ENCODE data around the gene PRKCA.

PRKCA gene

DNA sequence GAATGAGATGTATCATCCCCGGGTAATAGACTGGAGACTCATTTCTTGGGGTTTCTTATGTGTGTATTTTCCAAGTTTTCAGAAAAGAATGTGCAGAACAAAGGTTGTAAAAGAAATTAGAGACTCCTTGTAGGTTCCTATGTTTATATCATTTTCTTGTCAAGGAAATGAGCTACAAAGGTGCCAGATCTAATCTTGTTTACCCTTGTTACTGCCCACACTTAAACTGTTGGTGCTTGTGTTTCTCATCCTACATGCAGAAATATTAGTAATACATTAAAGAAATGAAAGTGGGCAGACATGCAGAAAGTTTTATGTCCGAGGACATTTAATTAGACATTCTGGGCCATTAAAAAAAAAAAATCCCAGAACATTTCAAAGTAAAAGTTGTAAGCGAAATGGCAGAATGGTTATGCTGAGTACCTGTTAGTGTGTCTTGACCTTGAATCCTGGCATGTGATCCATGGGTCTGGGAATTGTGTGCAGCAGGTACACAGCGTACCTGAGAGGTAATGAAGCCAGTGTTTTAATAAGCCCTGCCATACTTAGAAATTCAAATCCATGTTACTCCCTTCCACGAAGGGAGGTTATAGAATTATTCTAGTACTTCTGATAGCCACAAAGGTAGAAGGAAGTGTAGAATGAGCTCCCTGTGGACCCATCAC lies 469.9 kb downstream of the PRKCA start:
- DNase-seq (ENCODE audit: low read depth in 2 of 2) = no peak

DNA sequence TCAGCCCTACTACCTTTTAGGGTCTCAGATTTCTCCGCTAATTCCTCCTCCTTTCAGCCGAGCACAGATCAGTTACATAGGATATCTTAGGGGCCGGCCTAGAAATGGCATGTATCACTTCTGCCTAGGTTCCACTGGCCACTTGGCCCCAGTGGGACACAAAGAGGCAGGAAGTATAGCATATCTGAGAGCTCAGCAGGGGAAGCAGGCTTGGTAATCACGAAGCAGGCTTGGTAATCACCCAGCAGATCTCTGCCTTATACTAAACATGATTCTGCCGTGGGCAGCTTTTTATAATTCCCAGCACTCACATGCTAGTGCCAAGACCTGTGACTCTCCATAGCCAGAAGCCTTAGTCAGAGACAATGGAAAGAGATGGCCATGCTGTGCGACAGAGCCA lies 472.9 kb downstream of the PRKCA start:
- no peak for DNase-seq (ENCODE audit: low read depth in 2 of 2)

DNA sequence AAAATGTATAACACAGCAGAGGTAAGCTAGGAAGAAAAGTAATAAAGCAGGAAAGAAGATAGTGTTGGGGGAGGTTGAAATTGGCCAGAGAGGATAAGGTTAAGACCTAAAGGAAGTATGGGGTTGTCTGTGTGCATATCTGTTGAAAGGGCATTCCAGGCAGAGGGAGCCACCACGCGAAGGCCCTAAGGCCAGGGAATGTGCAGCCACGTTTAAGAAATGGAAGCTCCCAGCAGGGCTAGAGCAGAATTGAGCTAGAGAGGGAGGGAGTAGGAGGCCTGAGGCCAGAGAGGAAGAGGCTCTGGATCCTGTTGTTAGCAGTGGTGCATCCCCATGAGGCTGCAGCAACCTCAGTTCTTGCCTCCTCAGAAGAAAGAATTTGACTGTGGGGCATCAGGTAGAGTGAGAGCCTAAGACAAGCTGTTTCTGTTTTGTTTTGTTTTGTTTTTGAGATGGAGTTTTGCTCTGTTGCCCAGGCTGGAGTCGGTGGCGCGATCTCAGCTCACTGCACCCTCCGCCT lies 473.5 kb downstream of the PRKCA start:
- DNase-seq (ENCODE audit: low read depth in 2 of 2) = no peak

DNA sequence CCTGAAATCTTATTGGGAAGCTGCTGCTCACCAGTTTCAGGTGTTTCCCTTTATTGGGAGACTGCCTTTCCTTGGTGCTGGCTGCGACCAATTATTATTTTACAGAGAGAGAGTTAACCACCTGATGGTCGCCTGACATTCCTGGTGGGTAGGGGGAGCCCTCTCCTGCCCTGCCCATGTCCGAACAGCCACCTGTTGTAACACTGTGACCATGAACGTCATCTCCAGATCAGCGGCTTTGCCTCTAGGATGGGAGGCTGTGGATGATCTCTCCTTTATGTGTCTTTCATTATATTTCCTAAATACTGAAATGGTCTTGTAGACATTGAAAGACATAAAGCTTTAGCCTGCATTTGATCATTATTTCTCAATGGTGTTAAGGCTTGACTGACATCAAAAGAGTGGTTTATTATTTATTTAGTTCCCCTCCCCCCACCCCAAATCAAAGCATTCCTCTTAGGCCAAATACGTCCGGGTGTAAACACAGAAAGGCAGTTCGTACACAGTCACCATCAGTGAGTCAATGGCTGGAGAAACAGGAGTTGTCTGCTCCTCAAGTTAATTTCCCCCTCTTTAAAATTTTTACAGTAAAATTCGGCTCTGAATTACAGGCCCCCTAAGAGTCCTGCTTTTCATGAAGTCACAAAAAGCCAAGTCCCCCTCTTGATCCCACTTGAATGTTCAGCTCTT lies 474.7 kb downstream of the PRKCA start:
- DNase-seq (ENCODE audit: low read depth in 2 of 2) = no peak

DNA sequence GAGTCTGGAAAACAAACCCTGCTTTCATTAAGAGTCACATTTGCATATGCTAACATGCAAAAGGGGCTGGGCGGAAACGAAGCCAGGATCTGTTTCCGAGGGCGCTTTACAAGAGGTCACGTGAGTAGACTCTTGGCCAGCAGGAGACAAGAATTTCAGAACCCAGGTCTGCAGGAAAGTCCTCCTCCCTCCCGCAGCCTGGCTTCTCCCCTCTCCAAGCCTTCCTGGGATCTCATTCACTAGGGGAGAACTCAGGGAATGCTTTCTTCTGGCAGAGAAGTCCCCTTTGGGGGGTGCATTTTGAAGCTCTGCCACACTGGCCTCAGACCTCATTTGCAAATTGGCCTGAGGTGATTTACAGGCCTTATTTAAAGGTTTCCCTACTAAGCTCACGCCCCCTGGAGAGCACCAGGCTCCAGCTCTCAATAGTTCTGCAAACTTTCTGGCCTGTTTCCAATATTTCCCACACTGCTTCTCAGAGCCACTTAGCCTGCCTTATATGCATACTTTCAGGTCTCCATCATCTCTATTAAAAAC lies 475.3 kb downstream of the PRKCA start:
- DNase-seq (ENCODE audit: low read depth in 2 of 2) = no peak

DNA sequence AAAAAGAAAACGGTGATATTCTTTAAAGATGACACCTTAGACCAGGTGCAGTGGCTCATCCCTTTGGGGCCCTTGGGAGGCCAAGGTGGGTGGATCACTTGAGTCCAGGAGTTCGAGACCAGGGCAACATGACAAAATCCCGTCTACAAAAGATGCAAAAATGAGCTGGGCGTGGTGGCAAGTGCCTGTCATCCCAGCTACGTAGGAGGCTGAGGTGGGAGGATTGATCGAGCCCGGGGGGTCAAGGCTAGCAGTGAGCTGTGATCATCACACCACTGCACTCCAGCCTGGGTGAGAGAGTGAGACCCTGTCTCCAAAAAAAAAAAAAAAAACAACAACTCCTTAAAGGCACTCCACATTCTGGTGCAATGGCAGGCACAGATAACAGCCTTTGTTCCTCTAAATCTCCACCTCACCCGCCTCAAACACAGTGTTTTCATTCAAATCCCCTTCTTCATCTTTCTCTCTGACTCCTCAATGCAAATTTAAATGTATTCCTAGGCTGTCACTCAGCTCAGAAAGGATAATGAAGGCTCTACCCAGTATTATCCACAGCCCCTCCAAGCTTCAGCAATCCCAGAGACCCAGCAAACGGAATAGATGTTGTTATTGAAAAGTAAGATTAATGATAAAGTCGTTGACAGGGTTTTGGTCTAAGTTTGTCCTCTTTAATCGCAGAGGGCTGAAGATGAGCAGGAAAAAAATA lies 476.3 kb downstream of the PRKCA start:
- DNase-seq (ENCODE audit: low read depth in 2 of 2) = no peak

DNA sequence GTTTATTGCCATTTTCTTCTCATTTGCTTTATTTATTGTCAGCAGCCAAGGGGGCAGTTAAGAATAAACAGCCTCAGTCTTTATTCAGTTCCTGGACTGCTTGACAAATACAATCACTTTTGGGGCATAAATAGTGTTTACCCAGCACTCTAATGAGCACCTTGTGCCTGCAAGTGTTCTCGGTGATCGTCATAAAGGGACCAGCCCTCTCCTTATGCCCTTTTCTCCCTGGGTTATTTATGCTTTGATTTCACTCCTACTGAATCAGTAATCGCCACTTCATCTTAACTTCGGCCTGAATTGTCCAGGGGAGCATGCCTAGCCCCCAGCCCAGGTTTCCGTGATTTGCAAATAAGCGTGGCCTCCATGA lies 476.8 kb downstream of the PRKCA start:
- DNase-seq (ENCODE audit: low read depth in 2 of 2) = no peak

DNA sequence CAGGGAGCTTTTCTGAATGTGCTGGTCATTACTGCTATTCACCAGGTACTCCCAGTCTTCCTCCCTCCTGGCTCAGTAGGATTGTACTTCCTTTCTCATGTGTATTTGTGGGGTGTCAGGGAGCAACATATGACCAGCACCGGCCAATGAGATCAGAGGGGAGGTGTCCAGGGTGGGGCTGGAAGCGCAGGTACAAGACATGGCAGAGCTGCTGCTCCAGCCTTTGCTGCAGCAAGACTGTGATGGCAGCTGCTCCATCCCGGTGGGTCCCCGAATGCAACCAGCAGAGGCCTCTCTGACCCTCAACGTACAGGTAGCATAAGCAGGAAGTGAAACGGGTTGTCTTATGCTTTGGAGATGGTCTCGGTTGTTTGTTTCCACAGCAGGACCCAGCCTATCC lies 478.7 kb downstream of the PRKCA start:
- no peak for DNase-seq (ENCODE audit: low read depth in 2 of 2)

DNA sequence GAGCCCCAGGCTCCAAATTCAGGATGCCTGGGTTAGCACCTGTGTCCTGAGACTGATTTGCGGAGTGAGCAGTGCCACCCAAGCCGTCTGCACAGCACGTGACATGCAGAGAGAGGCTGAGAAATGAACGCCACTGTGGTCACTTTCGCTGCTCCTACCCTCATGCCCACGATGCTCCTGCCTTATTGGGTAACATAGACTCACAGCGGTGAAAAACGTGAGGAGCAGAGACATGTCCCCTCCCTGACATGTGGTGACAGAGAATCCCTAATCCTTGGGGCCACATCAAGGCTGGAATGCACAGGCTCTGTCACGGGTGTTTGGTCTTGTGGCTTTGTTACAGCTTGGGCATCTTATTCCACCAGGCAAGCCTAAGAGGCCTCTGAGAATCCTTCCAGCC lies 480.4 kb downstream of the PRKCA start:
- no peak for DNase-seq (ENCODE audit: low read depth in 2 of 2)

DNA sequence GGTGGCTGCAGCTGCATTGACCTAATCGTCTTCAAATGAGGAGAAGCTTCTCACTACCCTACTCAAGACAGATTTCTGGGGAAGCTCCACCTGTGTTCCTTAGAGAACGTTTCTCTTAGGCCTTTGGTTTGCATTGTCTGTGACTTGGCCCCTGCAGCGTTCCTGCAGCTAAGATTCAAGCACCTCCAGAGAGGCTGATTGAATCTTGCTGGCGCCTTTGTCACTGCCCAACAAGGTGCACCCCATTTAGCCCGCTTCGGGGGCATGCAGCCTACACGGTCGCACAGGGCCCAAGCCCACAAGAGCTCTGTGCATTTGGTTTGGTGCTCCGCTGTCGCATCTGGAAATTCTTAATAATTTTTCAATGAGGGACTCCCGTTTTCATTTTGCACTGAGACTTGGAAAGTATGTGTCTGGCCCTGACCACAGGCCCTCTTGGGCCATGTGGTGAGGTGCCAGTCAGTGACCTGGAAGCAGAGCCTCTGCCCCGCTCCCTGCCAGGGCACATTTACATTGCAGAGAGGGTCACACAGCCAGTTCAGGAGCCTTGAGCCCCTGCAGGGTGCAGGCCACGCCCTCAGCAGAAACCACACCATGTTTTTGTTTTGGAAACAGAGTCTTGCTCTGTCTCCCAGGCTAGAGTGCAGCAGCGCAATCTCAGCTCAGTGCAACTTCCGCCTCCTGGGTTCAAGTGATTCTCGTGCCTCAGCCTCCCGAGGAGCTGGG lies 481.4 kb downstream of the PRKCA start:
- no peak for DNase-seq (ENCODE audit: low read depth in 2 of 2)

DNA sequence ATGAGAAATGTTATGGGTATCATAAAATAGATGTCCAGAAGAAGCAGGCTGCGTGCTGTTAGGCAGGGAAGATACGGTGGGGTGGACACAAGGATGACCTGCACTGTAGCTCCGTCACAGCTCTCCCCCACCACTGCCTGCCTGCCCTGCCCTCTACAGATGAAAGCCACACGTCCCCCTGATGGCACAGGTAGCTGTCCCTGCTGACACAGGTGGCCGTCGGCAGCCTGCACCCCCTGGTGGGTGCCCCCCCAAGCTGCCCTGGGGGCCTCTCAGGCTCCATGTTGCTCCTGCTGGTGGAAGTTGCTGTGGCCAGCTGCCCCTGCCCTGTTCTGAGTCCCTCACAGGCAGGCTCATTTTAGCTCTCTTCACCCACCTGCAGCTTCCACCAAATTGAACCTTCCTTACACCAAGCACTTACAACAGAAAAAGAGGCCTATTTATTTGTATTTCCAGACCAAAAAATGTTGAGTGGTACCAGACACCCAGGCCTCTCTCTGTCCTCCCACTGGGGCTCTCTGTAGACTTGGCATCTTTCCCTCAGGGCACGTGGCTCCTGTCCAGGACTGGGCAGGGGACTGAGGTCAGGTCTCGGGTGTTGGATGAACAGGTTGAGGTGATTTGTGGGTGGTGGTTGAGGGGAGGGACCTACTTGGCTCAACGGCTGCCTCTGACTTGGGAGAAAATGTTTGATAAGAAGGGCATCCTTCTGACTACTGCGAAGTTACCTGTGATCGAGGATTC lies 482.4 kb downstream of the PRKCA start:
- no peak for DNase-seq (ENCODE audit: low read depth in 2 of 2)

DNA sequence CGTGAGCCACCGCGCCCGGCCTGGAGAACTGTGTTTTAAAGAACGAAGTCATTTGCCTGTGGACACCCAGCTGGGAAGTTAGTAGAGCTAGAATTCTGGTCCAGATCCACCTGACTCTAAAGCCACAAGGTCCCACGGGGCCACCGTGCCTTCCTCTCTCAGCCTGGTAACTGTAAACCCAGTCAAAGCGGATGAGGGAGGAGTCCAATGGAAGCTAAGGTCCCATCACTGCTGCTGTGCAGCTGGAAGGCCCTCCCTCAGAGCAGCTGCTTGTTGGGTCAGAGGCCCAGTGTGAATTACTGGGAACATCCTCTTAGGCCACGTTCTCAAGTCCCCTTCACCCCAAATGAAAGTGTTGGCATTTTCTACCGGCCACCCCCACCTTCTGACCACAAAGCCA lies 483.7 kb downstream of the PRKCA start:
- no peak for DNase-seq (ENCODE audit: low read depth in 2 of 2)

DNA sequence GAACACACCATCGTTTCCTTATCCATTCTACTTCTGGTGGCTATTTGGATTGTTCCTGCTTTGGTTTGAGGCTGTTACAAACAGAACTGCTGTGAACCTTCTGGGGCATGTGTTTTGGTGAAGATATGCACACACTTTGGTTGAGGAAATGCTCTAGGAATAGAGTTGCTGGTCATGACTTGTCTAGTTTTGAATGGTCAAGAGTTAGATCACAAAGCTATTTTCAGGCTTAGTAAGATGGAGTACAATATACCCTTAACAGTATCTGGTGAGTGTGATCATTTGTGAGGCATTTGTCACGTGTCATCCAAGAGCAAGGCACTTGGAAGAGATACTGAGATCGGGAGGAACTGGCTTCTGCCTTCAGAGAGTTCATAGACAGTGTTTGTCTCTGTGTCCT lies 485.5 kb downstream of the PRKCA start:
- DNase-seq (ENCODE audit: low read depth in 2 of 2) = no peak

DNA sequence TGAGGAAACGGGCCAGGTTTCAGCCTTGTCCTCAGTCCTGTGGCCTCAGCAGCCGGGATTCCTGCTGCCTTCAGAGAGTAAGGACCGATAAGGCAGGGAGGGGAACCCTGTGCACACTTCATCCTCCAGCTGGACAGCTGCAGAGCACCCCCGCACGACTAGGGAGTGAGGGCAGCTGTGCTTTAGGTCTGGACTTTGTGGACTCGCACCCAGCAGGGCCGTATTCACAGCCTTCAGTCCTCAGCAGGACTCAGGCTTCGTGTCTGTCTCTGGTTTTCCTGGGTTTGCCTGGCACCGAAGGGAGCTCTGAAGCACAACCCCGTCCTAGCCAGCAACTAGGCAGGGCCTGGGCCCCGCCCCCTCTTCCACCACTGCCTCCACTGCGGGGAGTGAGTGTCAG lies 486.7 kb downstream of the PRKCA start:
- DNase-seq (ENCODE audit: low read depth in 2 of 2) = no peak

DNA sequence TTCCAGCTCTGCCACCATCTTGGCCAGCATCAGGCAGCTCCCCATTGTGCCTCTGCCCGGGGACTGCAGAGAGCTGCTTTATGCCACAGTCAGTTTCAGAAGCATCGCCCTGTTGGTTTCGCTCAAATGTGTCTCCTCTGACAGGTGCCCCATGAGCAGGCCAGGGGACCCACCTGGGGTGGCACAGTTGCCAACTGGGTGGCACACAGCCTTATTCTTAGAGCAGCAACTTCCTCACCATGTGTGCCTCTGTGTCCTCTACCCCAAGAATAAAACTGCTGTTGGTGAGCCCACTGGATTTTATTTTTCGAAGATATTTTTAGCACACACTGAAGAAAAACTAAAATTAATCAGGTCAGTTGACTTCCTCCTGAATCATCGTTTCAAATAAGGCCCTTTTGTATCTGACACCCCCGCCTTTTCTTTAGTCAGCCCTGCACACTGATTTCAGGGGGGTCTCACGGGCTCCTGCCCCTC lies 487.6 kb downstream of the PRKCA start:
- no peak for DNase-seq (ENCODE audit: low read depth in 2 of 2)

DNA sequence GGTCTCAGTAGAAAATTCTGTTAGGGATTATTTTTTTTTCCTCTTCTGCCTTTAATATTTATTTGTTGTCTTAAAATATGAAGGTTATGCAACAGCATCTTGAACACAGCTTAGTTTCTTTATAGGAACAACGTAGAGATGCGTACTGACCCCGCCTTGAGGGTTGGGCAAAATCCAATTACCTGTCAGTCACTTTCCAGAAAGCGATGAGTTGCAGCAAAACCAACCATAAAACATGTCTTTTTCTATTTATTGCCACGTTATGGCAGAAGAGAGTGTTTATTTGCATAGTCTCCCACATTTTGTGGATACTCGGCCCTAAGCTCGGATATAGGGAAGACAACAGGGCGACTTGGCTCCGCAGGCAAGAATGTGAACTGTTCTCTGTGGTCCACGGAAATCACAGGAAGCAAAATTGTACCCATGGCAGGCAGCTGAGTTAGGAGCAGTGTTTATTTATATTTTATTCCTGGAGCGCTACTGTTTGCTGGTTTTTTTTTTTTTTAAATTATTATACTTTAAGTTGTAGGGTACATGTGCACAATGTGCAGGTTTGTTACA lies 488.2 kb downstream of the PRKCA start:
- no peak for DNase-seq (ENCODE audit: low read depth in 2 of 2)

DNA sequence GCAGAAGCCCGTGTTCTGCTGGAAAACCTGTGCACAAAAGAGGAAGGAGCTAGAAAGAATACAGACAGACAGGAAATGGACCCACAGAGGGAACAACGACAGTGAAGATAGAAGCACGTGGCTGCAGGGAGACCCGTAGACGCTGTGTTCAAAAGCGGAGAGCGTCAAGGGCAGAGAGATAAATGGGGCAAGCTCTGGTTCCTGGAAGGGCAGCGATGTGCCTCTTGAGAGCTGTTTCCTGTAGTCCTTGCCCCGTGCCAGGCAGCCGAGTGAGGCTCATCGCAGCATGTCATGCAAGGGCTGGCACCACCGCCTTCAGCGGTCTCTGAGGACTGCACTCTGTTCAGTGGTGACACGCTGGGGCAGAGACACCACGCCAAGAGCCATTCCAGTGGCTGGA lies 488.9 kb downstream of the PRKCA start:
- DNase-seq (ENCODE audit: low read depth in 2 of 2) = no peak

DNA sequence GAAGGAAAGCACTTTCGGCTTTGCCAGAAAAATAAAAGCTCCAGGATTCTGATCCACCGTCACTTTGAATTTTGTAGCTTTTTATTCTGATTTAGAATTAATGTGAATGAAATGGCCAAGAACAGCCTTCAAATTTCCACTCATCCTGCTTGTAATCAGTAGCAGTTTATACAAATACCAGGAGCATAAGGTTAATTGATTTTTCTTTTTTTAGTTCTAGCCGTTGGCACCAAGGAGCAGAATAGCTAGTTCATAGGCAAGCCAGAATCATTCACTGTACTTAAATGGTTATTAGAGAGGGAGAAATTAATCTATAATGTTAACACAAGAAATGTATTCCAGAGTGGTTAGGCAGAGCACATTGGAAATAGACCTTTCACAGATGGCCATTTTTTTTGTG lies 491.4 kb downstream of the PRKCA start:
- DNase-seq (ENCODE audit: low read depth in 2 of 2) = no peak

DNA sequence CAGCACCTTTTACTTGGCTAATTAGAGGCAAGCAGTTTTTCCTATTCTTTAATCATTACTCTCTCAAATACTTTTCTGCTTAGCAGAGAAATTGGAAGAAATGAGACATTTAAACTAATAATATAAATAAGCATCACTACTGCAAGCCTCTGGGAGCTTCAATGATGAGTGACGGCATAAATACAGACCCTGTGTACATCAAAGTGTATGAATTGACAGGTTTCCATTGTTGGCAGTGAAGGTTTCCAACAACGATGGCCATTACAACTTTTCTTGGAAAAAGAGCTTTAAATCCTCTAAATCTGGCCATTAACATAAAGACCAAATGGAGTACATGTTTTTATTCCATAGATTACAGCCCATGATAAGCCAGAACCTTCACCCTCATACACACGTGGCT lies 493.1 kb downstream of the PRKCA start:
- no peak for DNase-seq (ENCODE audit: low read depth in 2 of 2)

DNA sequence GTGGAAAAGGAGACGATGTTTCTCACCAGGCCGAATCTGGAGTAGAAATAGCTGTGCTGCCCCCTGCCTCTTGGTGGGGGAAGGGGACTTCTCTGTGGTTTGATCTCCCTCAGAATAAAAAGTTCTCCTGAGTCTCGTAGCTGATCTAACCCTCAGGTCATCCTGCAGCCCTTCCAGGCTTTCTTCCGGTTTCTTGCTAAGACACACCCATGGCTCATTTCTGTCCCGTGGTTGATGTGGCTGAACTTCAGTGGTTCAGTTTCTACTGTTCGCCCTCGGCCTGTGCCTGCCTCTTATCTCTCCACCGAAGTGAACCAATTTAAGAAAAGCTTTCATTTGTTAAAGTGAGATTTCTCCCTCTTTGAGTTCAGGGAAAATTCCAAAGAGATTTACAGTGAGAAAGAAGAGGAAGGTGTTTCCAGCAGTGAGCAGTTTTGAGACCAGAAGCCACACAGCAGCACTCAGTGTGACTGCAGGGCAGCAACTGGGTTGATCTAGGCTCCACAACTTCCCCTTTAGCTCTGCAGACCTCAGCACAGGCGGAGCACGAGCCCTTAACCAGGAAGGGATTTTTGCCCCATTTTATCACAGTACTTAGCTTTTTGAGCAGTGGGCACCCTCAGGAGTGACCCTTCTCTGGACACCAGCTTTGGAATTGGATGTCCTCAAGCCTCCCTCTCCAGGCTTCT lies 497.6 kb downstream of the PRKCA start:
- DNase-seq (ENCODE audit: low read depth in 2 of 2) = no peak
